ENCODE results near the gene FLAD1.
A peak's percentile ranks its signal among the peaks of the same experiment; 100 is the strongest.

FLAD1 gene

DNA sequence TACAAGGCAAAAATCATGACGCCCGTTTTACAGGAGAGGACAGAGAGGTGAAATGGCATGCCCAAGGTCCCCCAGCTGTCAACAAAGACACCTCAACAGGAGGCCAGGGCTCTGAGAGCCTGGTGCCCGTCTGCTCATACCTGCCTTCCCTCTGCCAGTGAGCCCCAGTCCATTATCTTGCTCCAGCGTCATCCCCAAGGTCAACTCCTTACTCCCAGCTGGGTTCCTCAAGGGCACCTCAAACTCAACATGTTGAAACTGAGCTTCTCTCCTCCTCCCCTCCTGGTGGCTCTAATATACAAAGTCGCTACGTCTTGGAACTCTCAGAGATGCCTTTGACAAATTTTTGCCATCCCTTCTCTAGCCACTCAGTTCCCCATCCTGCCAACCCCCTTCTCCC is 30.5 kb upstream of the FLAD1 start:
- no peak for DNase-seq

DNA sequence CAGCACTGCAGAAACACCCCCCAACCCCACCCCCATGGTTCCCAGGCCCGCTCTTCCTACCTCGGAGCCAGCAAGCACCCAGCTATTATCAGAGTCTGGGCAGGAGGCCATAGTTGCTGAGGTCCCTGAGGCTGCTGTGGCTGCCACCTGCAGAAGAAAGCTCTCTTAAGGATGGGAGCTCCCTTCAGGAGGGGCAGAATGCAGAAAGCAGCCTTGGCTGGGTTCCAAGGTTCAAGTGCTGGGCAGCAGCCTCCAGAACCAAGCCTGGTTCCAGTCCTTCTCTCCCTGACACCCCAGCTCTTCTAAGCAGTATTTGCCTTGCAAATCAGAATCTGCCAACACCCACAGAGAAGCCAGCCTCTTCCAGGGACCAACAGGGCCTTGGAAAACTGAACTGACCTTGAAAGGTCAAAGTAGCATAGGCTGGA is 29.5 kb upstream of the FLAD1 start:
- DNase-seq, result no peak

DNA sequence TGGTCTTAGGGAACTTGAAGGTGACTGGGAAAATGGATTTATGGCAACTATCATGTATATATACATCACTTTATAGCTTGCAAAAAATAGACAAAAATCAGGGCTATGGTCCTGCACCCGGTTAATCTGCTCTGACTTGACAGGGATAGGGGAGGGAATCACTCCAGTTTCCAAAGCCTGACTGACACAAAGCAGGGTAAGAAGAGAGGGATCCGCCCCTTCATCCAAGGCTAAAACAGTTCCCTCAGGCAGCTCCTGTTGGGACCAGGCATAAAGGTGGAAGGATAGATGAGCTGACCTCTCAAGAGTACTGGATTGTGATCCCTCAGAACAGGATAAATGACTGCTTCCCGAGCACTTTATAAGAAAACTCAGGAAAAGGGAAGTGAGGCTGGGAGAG is 28.6 kb upstream of the FLAD1 start:
- no peak for DNase-seq

DNA sequence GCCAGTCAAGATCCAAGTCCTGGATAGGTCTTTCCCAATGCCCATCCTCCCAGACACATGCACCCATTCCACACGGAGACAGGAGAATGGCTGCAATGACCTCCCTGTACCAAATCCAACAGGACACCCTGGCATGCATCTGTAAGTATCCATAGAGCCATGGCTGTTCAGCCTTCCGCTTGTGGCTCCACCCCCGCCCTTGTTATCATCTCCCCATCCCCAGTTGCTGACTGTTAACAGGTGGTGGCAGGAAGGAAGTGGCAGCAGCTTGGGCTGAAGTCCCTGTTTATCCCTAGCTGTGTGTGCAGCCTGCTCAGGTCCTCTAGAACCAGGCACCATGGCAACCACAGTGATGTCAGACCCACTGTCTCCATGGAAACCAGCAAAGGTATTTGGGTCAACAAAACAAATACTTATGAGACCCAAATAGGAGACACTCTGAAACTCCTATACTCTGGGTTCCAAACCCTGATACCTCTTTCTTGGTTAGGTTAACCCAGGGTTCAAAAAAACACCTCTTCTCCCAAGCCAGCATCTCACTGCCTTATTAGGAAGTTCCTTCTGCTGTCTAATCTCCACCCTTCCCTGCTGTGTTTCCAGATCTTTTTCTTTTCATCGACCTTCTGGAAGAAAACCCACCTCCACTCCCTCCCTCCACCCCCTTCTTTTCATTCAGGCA is 28.0 kb upstream of the FLAD1 start:
- peak; percentile 93 for DNase-seq

DNA sequence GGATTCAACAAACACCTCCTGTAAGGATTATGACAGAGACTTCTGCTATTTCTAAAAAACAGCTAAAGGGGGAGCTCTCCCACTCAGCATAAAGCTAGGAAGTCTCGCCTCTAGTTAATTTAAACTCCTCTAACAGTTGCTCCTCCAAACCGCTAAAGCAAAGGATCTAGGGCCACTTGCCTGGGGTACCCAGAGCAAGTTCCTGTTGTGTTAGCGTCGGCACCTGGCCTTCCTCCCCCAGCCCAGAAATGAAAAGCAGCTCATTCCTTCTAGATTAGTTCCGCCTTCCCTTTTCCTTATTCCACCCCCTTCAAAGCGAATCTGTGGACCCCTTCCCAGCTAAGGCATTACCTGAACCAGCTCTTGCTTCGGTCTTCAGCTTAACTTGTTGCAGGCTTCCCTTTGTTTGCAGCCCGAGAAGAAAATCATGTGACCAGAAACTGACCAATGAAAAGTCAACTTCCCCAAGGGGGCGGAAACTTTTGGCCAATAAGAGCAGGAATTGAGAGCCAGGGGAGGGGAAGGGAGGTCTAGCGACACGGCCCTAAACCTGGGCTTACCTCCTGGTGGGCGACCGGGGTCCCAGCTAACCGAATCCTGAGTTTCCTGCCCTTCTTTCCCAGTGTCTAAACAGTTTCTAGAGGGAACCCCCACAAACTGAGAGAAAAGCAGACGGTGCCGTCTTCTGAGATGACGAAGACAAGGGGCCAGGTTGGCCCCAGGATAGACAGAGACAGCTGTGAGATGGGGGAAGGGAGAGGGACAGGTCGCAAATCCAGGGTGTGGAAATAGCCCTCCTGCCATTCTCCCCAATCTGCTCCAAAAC is 27.2 kb upstream of the FLAD1 start, which contains the start of gene PBXIP1:
Gene PBXIP1, minus strand, starts transcription at position 382 of the 826 bp plus-strand sequence. CDS start 2,378 bp downstream, outside the sequence.
- DNase-seq, result peak; percentile 85

DNA sequence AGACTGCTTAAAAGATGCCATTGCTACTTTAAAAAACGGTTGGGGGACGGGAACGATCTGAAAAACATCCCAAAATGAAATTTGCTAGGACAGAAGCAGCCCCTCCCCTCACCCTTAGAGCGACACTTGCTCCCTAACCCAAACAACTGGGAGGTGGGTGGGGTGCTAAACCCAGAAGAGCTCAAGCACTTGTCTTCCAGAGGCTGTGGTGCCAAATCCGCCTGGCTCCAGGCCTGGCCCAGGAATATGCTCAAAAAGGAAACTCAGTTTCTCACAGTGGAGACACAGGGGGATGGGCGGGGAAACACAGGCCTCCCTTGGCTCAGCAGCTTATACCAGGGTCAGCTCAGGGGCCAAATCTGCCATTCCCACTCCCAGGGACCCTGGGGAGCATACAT is 26.6 kb upstream of the FLAD1 start:
- DNase-seq, result no peak

DNA sequence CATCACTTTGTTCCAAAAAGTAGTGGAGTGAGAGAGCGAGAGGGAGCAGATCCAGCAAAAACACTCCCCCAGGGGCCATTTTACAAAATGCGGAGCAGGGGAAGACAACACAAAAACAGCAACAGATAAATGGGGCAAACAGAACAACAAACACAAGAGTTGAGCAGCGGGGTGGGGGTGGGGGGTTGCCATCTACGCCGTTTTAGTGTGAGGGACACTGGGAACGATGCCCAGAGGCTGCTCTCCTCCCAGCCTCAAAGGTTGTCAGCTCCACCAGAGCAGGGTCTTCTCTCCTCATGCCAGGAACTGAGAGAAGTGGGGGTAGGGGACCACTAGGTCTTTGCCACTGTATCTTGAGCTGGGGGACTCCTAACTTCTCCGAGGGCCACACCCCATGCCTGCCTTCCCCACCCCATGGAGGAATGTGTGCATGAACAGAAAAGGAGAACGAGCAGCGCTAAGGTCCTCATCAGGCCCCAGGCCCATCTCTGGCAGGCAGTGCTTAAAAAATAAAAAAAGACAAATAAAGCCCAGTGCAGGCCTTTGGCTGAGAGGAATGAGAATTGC is 26.0 kb upstream of the FLAD1 start:
- DNase-seq, result no peak

DNA sequence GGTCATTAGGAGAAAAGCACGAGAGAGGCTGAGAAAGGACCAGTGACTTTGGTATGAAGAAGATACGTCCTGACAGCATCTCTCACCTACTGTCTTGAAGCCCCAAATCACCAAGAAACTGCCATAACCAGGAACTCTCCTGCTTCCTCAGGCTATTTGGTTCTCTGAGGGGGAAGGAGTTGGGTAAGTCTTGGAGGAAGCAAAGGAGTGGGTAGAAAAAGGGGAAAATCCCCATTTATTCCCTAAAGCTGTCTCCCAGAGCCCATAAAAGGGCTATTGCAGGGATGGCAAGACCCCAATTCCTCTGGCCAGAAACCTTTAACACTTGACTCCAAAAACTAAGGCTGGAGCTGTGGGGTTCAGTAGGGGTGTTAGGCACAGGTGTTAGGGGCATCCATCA is 25.1 kb upstream of the FLAD1 start:
- no peak for DNase-seq

DNA sequence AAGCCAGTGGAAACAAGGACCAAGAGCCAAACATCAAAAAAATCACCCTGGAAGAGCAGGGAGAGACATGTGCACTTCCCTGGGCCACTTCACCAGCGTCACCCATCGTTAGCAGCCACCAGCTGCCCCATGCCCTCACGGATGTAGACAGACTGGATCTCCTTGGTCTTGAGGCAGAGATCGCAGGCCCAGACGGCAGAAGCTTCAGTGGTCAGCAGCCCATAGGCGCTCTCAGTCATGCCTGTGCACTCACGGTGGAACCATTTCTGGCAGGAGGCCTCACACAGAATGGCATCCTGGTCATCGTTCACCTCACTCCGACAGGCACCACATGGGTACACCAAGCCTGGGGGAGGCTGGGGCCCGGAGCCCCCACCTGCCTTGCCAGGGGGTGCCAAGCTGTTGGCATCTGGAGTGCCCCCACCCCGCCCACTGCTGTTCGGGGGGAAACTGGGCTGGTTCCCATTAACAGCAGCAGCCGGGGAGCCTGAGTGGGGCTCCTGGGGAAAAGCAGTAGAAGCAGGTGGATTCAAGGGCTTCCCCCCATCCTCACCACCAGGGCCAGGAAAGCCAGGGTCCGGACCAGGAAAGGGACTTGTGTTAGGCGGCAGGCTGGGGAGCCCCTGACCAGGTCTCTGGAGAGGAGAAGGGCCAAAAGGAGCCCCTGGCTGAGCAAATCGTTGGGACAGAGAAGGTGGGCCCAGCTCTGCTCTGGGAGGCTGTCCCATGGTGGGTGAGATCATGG is 24.3 kb upstream of the FLAD1 start:
- DNase-seq, result no peak

DNA sequence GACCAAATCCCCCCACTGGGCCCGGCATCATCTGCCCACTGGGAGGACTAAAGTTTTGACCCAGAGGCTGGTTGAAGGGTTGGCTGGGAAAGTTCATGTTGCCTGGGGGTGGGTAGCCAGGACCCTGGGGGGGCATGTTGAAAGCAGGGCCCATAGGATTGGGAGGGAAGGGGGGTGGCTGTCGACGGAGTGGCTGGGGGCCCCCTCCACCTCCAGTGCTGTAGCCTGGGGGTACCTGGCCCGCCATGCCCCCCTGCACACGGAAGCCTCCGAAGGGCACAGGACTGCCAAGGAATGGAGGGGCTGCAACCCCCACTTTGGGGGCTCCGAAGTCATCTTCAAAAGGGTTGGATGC is 23.7 kb upstream of the FLAD1 start:
- no peak for DNase-seq

DNA sequence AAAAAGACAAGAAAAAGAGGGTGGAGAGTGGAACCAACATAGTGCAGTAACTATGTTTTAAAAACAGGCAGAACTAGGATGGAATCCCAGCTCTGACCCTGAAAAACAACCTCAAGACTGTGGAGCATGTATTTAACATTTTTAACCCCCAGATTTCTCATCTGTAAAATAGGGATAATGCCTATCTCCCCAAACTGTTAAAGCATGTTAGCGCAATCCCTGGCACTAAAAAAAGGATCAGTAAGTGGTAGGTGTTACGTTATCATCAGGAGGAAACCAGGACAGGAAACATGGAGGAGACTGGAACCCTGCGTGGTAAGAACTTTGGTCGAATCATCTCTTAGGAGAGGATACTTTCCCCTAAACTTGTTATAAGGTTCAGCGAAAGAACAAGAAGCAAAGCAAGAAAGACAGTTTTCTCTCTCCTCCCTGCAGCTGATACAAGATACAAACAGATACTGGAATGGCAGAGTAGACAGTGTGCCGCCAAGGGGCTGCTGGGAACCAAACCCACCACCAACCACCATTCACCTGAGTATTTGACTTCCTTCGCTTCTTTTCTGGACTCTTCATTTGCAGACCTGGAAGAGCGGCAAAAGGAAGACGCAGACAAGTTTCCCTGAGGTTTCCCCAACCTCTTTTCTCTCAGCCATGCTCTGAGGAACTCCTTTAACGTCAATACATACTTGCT is 22.6 kb upstream of the FLAD1 start:
- DNase-seq, result no peak

DNA sequence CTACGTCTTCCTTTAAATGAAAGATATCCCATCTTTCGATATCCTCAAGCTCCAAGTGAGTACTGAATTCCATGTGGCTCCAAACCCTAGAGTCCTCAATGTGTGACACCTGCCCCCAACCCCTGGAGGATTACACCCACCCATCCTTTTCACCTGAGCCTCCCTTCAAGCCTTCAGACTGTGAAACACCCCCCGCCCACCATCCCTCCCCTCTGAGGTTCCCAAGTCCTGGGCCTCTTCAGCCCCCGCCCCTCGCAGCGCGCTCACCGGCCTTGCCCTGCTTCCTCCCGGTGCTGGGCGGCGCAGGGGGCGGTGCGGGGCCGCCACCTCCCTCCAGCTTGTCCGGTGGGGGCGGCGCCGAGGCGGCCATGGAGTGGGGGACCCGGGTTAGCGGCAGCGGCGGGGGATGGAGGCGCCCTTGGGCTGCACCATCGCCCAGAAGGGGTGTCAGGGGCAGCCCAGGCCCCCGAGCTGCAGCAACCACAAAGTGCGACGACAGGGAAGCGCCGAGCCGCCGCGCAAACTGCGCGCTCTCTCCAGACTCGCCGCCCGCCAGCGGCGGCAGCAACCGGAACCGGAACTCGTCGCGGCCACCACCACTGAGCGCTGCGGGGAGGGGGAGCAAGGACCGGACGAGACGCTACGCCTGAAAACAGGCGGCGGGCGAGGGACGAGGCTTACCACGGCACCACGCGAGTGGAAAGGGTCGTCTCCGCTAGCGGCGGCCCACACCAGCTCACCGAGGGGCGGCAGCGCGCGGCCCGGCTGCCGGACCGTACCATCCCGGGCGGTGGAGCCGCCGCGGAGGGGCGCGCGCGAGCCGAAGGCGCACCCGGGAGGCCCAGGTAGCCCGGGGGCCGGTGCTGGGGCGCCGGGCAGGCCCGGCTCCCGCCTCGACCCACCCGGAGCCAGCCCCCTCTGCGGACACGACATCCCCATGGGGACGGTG is 21.7 kb upstream of the FLAD1 start, which contains the start of gene PYGO2:
Gene PYGO2, minus strand, starts transcription at position 576 of the 949 bp plus-strand sequence. Its CDS starts 206 bp downstream, at position 370.
- peak; percentile 84 for DNase-seq

DNA sequence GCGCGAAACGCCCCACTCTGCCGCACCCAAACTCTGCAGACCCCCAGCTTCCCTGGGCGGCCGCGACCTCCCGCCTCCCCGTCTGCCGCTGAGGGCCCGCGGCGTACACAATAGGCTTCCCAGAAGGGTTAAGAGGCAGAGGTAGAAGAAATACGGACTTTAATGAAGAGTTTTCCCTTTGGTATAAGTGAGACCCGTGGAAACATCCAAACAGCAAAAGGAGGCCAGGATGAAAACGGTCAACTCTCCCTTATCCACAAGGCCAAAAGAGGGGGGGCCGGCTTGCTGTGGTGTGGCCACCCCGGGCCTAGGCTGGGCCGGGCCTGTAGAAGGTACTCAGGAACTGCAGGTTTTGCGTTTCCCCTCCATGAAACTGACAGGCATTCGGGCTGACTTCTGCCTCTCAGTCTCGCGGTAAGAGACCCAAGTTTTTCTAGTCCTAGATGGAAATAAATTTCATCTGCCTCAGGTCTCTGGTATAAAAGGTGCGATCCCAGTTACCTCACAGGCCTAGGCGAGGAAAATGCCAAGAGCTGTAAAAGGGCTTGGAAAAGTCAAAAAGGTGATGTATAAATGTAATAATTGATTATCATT is 20.9 kb upstream of the FLAD1 start:
- no peak for DNase-seq

DNA sequence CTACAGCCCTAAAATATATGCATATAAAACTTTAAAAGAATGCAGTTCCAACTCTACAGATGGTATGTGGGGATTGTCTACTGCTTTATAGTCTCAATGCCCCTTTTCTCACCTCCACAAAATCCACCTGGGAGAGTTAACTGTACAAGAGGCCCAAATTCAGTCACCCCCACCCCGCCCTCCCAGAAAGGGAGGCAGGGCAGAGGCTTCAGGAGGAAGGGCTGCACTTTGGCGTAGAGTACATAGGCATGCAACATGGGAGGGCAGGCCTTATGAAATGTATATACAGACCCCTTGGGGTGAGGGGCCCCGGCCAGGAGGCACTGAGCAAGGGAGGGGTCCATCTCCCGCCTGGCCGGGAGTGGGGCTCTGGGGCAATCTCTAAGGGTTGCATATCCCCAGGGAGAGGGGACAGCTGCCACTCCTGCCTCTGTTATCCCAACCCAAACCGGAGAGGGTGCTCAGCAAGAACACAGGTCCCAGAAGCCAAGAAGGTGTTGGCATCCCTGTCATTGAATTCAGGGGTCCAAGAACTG is 20.3 kb upstream of the FLAD1 start:
- DNase-seq, result no peak

DNA sequence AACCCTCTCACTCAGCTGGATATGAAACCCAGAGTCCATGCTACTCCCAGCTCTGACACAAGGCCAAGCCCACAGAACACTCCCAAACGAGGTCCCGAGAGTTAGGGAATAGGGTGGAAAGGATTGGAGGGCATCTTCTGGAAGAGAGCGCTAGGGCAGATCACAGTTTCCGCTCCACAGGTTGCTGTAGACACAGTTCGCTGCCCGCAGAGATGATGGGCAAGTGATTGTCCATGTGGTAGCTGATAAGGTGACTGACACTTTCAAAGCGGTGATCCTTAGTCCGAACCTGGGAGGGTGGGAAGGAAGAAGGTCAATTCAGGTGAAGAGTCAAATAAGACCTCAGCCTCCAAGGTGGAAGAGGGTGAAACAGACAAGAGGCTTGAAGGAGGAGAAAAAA is 19.5 kb upstream of the FLAD1 start:
- DNase-seq, result no peak

DNA sequence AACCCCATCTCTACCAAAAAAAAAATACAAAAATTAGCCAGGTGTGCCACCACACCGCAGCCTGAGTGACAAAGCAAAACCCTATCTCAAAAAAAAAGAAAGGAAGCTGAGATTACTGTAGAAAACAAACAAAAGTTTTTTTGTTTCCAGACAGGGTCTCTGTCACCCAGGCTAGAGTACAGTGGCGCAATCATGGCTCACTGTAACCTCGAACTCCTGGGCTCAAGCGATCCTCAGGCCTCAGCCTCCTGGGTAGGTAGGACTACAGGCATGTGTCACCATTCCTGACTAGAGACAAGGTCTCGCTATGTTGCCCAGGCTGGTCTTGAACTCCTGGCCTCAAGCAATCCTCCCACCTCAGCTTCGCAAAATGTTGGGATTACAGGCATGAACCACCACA is 18.8 kb upstream of the FLAD1 start:
- no peak for DNase-seq

DNA sequence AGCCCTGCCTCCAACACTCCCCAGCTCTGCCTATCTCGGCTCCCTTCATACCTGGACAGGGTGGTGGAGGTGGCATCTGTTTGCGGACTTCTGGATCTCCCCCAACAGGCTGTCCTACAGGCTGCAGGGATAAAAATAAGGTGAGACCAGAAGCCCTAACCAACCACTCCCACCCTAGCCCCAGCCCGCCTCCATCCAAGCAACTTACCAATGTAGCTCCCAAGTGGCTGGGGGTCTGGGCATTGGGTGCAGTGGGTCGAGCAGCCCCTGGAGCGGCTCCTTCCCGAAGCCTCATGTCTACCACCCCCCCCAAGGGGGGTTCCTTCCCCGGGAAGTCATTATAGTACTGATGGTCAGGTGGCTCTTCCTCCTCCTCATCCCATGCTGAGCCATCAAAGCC is 17.0 kb upstream of the FLAD1 start:
- no peak for DNase-seq

DNA sequence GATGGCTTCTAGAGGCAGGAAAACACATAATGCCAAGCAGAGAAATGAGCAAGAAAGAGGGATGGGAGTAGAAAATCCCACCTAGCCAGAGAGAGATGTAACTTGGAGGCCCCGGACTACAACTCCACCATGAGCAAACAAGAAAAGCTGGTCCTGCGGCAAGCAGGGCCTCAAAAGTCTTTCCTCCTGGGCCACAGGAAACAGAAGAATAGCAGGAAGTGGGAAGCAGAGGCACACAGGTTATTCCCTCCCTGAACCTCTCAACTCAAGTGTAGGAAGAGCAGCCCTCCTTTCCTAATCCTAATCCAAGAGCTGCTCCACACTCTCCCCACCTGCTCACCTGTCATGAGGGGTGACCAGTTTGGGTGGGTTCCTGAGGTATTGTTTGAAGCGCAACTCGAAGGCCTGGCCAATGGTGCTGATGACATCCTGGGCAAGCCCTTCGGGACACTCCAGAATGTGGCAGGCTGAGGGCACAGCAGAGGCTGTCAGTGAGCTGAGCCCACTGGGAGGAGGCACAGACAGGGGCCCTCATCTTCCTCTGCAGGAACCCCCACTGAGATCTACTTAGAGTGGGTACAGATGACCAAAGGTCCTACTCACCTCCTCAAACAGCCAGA is 15.7 kb upstream of the FLAD1 start:
- no peak for DNase-seq

DNA sequence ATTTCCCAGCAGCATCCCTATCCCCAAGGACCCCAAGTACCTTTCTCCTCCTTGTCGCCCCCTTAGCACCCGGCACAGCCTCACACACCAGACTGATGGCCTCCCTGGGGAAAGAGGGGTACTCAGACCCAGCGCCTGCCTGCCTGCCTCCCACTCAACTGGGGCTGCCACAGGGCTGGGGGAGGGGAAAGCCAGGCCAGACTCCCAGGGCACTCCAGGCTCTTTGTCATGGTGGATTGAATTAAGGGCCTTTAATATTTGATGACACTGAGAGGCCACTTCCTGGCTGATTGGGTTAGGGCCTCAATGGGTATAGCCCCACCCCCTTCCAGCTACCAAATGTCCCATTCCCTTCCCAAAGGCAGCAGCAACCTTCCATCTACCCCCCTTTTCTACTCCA is 14.4 kb upstream of the FLAD1 start:
- no peak for DNase-seq

DNA sequence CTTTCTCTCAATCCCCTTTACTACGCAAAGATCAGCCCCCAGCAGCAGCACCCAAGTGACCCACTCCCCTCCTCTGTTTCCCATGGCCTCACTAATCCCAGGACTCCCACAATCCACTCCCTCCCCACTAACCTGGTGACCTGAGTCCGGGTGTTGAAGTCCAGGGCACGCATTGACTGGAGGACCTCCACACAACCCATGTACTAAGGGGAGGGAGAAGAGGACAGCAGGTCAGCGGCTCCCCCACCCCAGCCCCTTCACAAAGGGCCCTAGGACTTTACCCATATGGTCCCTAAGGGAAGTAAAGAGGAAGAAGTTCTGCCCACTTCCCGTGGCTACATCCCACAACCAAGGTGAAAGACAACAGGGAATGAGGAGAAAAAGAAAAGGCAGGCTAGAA is 13.9 kb upstream of the FLAD1 start:
- DNase-seq, result no peak

Measured in CD4-positive, alpha-beta T cell treated with Interleukin-6 for 4 hours (primary cell).